ENCODE results near the gene SMIM7. TPM values are rescaled to one million over a fixed set of nuclear protein-coding genes. Genes with fewer than 3 reads are reported as not detected.

The SMIM7 gene
- total and polyA plus RNA-seq, 2 experiments from 2014 or later: 67.2 to 88.2 TPM

- TF ChIP-seq CTCF (IDR thresholded peaks at IDR 0.05; ENCODE audit: low read depth, low read length): no peak
- H3K27ac ChIP-seq: peak overlapping the region; percentile 4
- H3K36me3 ChIP-seq: peaks cover 4% of the 10 kb centered on the region
Observed at GRCh38 chr19:16631465-16631864, 28.5 kb downstream of the SMIM7 start.

GRCh38 chr19:16628984-16629691 is 30.8 kb downstream of the SMIM7 start:
- Histone ChIP-seq H3K4me1 (ENCODE audit: low read depth) (peaks cover 13% of the 10 kb centered on the region), H3K36me3 (peaks cover 4% of the 10 kb centered on the region), H3K27me3 (no peaks in the 10 kb centered on the region), H3K4me3 (peak overlapping the region; percentile 85), H3K27ac (peak overlapping the region; percentile 89), H3K9me3 (ENCODE audit: low read depth) (no peaks in the 10 kb centered on the region)
- TF ChIP-seq CTCF (IDR thresholded peaks at IDR 0.05; ENCODE audit: low read depth, low read length): no peak
- peak in 1 of 2 donors; percentile 70 for DNase-seq (ENCODE audit: low read depth in 1 of 2, low spot score in 1 of 2)

More at GRCh38 chr19:16631465-16631864, 28.5 kb downstream of the SMIM7 start:
- Histone ChIP-seq H3K27me3 (no peaks in the 10 kb centered on the region), H3K4me3 (no peak overlapping the region), H3K4me1 (ENCODE audit: low read depth) (peaks cover 10% of the 10 kb centered on the region), H3K9me3 (ENCODE audit: low read depth) (no peaks in the 10 kb centered on the region)
- no peak for DNase-seq (ENCODE audit: low read depth in 1 of 2, low spot score in 1 of 2)

- DNase-seq (ENCODE audit: low read depth in 1 of 2, low spot score in 1 of 2): peak; percentile 95 to 96
- H3K4me1 ChIP-seq (ENCODE audit: low read depth): peaks cover 13% of the 10 kb centered on the region
- H3K9me3 ChIP-seq (ENCODE audit: low read depth): no peaks in the 10 kb centered on the region
- H3K27me3 ChIP-seq: no peaks in the 10 kb centered on the region
- TF ChIP-seq CTCF (IDR thresholded peaks at IDR 0.05; ENCODE audit: low read depth, low read length): no peak
- peak within 1 kb of the TSS; percentile 98 for H3K4me3 ChIP-seq
- peak within 1 kb of the TSS; percentile 89 for H3K27ac ChIP-seq
- H3K36me3 ChIP-seq: peaks cover 4% of the 10 kb centered on the region
Observed at GRCh38 chr19:16628183-16628983, 31.6 kb downstream of the SMIM7 start, which contains the start of gene MED26. Gene MED26, minus strand, starts transcription at chr19:16628204. Its CDS starts 261 bp downstream, at chr19:16627943.

- DNase-seq (ENCODE audit: low read depth in 1 of 2, low spot score in 1 of 2): no peak
- Histone ChIP-seq H3K4me3 (peak overlapping the region; percentile 98), H3K36me3 (peaks cover 2% of the 10 kb centered on the region), H3K27ac (peak overlapping the region; percentile 86), H3K9me3 (ENCODE audit: low read depth) (no peaks in the 10 kb centered on the region), H3K4me1 (ENCODE audit: low read depth) (peaks cover 13% of the 10 kb centered on the region), H3K27me3 (no peaks in the 10 kb centered on the region)
- TF ChIP-seq CTCF (IDR thresholded peaks at IDR 0.05; ENCODE audit: low read depth, low read length): no peak
Observed at GRCh38 chr19:16627928-16628182, 32.1 kb downstream of the SMIM7 start.

GRCh38 chr19:16627193-16627927 is 32.6 kb downstream of the SMIM7 start:
- peak overlapping the region; percentile 86 for H3K27ac ChIP-seq
- TF ChIP-seq CTCF (IDR thresholded peaks at IDR 0.05; ENCODE audit: low read depth, low read length): no peak
- peak in 1 of 2 donors; percentile 24 for DNase-seq (ENCODE audit: low read depth in 1 of 2, low spot score in 1 of 2)

More at GRCh38 chr19:16627193-16627927, 32.6 kb downstream of the SMIM7 start:
- H3K4me3 ChIP-seq: peak overlapping the region; percentile 98
- H3K4me1 ChIP-seq (ENCODE audit: low read depth): peaks cover 13% of the 10 kb centered on the region
- H3K9me3 ChIP-seq (ENCODE audit: low read depth): no peaks in the 10 kb centered on the region
- H3K27me3 ChIP-seq: no peaks in the 10 kb centered on the region
- no peaks in the 10 kb centered on the region for H3K36me3 ChIP-seq
